ENCODE data around the gene HBG2.

DNA sequence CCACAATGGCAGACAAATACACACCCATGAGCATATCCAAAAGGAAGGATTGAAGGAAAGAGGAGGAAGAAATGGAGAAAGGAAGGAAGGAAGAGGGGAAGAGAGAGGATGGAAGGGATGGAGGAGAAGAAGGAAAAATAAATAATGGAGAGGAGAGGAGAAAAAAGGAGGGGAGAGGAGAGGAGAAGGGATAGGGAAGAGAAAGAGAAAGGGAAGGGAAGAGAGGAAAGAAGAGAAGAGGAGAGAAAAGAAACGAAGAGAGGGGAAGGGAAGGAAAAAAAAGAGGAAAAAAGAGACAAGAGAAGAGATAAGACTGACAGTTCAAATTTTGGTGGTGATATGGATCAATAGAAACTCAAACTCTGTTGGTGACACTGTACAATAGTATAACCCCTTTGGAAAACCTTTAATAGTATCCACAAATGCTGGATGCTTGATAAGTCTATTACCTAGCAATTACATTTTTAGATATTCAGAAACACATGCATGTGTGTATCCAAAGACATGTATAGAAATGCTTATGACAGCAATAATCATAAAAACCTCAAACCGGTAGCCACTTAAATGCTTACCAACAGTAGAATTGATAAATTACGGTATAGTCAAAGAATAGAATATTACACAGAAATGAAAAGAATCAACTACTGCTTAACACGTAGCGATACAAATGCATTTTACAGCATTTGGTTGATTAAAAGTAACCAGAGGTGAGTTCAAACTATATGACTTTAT is 19.1 kb downstream of the HBG2 start:
- no peak for TF ChIP-seq MXI1 (IDR thresholded peaks at IDR 0.05; ENCODE audit: borderline replicate concordance, low read depth, low read length)
- no peak for TF ChIP-seq CEBPB (IDR thresholded peaks at IDR 0.05; ENCODE audit: low read depth, low read length)
- TF ChIP-seq, protein P1, sequence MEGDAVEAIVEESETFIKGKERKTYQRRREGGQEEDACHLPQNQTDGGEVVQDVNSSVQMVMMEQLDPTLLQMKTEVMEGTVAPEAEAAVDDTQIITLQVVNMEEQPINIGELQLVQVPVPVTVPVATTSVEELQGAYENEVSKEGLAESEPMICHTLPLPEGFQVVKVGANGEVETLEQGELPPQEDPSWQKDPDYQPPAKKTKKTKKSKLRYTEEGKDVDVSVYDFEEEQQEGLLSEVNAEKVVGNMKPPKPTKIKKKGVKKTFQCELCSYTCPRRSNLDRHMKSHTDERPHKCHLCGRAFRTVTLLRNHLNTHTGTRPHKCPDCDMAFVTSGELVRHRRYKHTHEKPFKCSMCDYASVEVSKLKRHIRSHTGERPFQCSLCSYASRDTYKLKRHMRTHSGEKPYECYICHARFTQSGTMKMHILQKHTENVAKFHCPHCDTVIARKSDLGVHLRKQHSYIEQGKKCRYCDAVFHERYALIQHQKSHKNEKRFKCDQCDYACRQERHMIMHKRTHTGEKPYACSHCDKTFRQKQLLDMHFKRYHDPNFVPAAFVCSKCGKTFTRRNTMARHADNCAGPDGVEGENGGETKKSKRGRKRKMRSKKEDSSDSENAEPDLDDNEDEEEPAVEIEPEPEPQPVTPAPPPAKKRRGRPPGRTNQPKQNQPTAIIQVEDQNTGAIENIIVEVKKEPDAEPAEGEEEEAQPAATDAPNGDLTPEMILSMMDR (conservative IDR thresholded peaks at IDR 0.05; ENCODE audit: low read depth, low read length) = no peak
- no peak for TF ChIP-seq RFX5 (IDR thresholded peaks at IDR 0.05; ENCODE audit: low read depth, low read length)
- no peak for TF ChIP-seq POLR2A (IDR thresholded peaks at IDR 0.05; ENCODE audit: low read depth, low read length)
- TF ChIP-seq ELK1 (IDR thresholded peaks at IDR 0.05; ENCODE audit: borderline replicate concordance, low read depth, low read length) = no peak
- TF ChIP-seq RCOR1 (IDR thresholded peaks at IDR 0.05; ENCODE audit: insufficient replicate concordance, low read length) = no peak
- TF ChIP-seq USF2 (IDR thresholded peaks at IDR 0.05; ENCODE audit: low read depth, low read length) = no peak
- TF ChIP-seq SMC3 (IDR thresholded peaks at IDR 0.05; ENCODE audit: low read depth, low read length) = no peak
- no peak for TF ChIP-seq BHLHE40 (IDR thresholded peaks at IDR 0.05; ENCODE audit: low read depth, low read length)
- TF ChIP-seq MAFK (IDR thresholded peaks at IDR 0.05; ENCODE audit: low read depth, low read length) = peak; percentile 61; the same call in 1 of the 2 replicates
- TF ChIP-seq MAZ (IDR thresholded peaks at IDR 0.05; ENCODE audit: borderline replicate concordance, low read depth, low read length) = no peak
- no peak for TF ChIP-seq RAD21 (IDR thresholded peaks at IDR 0.05; ENCODE audit: low read length)

Measured in IMR-90 (cell line).